Gastrocnemius medialis (tissue), 4 donors: ENCODE results near the gene SAMMSON.

Experiments
- CTCF ChIP-seq, 5 experiments: fragments of 450-650 bp in 3 of 5; fragments of 200-600 bp in 2 of 5; sonication (generic) in 2 of 5; IDR thresholded peaks in 4 of 5; conservative IDR thresholded peaks in 1 of 5; 1 replicate in 4 of 5; 2 replicates in 1 of 5; pipeline ENCODE4 v1.5.1; 2016 to 2019; ENCODE audit warnings: antibody characterized with exemption in 5 of 5, mild to moderate bottlenecking in 3 of 5, moderate library complexity in 3 of 5
- POLR2A ChIP-seq, 2 donors: fragments of 450-650 bp; IDR thresholded peaks; one replicate each; pipeline ENCODE4 v1.6.1; 2017; ENCODE audit warnings: antibody characterized with exemption in 2 of 2, mild to moderate bottlenecking in 2 of 2, moderate library complexity in 2 of 2

- TF ChIP-seq CTCF (IDR thresholded peaks at IDR 0.05 in 4 of 5, conservative IDR thresholded peaks at IDR 0.05 in 1 of 5) (no peak), POLR2A (IDR thresholded peaks at IDR 0.05) (no peak)
Observed at GRCh38 chr3:70094197-70094596, 94.7 kb downstream of the SAMMSON start.
